H9 (cell line): Measurements from ENCODE around the gene TLN1. TPM values are rescaled to one million over a fixed set of nuclear protein-coding genes. Genes with fewer than 3 reads are reported as not detected.

Experiments
- DNase-seq: peaks from one replicate; pipeline ENCODE4 v3.0.0-alpha.2; 2017
- H2AFZ ChIP-seq: one replicate; pipeline ENCODE4 v1.6.1; 2013; ENCODE audit warnings: mild to moderate bottlenecking, low read length, control low read depth, moderate library complexity
- H2AK5ac ChIP-seq: 2 replicates; pipeline ENCODE4 v1.6.1; 2013; ENCODE audit warnings: low read length, control low read depth, mixed read lengths; ENCODE audit not compliant: insufficient read length
- H2BK120ac ChIP-seq: one replicate; pipeline ENCODE4 v1.6.1; 2013; ENCODE audit warnings: low read depth, mild to moderate bottlenecking, low read length, control low read depth, inconsistent platforms; ENCODE audit not compliant: poor library complexity, severe bottlenecking
- H2BK12ac ChIP-seq: 2 replicates; pipeline ENCODE4 v1.6.1; 2013; ENCODE audit warnings: low read length, control low read depth, mixed read lengths, low read depth; ENCODE audit not compliant: insufficient read length
- H2BK15ac ChIP-seq: 2 replicates; pipeline ENCODE4 v1.6.1; 2013; ENCODE audit warnings: low read depth, low read length, control low read depth
- H2BK20ac ChIP-seq: one replicate; pipeline ENCODE4 v1.6.1; 2013; ENCODE audit warnings: low read depth, mild to moderate bottlenecking, low read length, control low read depth, inconsistent platforms; ENCODE audit not compliant: poor library complexity, severe bottlenecking
- H2BK5ac ChIP-seq: 2 replicates; pipeline ENCODE4 v1.6.1; 2013; ENCODE audit warnings: low read length, control low read depth, mixed read lengths; ENCODE audit not compliant: insufficient read length
- H3K14ac ChIP-seq: 2 replicates; pipeline ENCODE4 v1.6.1; 2013; ENCODE audit warnings: low read length, control low read depth; ENCODE audit not compliant: insufficient read depth
- H3K18ac ChIP-seq: 2 replicates; pipeline ENCODE4 v1.6.1; 2013; ENCODE audit warnings: low read depth, mild to moderate bottlenecking, mixed read lengths, low read length, control low read depth; ENCODE audit not compliant: insufficient read length
- H3K23ac ChIP-seq: 2 replicates; pipeline ENCODE4 v1.6.1; 2013; ENCODE audit warnings: low read length, control low read depth, mixed read lengths, low read depth; ENCODE audit not compliant: insufficient read length
- H3K23me2 ChIP-seq: 2 replicates; pipeline ENCODE4 v1.6.1; 2013; ENCODE audit warnings: low read depth, mild to moderate bottlenecking, mixed read lengths, low read length, control low read depth; ENCODE audit not compliant: insufficient read length, poor library complexity, severe bottlenecking
- H3K27ac ChIP-seq: 2 replicates; pipeline ENCODE4 v1.5.1; 2013; ENCODE audit warnings: low read length, control low read depth, mixed read lengths, low read depth; ENCODE audit not compliant: insufficient read length
- H3K27me3 ChIP-seq: 2 replicates; pipeline ENCODE4 v1.6.1; 2013; ENCODE audit warnings: low read length, control low read depth, inconsistent platforms; ENCODE audit not compliant: insufficient read depth
- H3K4ac ChIP-seq: 2 replicates; pipeline ENCODE4 v1.6.1; 2013; ENCODE audit warnings: low read depth, mild to moderate bottlenecking, control low read depth, inconsistent platforms, low read length, moderate library complexity
- H3K4me1 ChIP-seq: 2 replicates; pipeline ENCODE4 v1.6.1; 2013; ENCODE audit warnings: low read length, control low read depth, inconsistent platforms; ENCODE audit not compliant: insufficient read depth
- H3K4me2 ChIP-seq: 2 replicates; pipeline ENCODE4 v1.6.1; 2013; ENCODE audit warnings: low read length, control low read depth, mixed read lengths; ENCODE audit not compliant: insufficient read length, insufficient read depth
- H3K56ac ChIP-seq: 2 replicates; pipeline ENCODE4 v1.6.1; 2013; ENCODE audit warnings: low read depth, mild to moderate bottlenecking, mixed read lengths, low read length, control low read depth; ENCODE audit not compliant: insufficient read length
- H3K79me1 ChIP-seq: 2 replicates; pipeline ENCODE4 v1.6.1; 2013; ENCODE audit warnings: low read depth, mild to moderate bottlenecking, moderate library complexity, low read length, control low read depth, inconsistent platforms; ENCODE audit not compliant: insufficient read depth, poor library complexity, severe bottlenecking
- H3K79me2 ChIP-seq: 2 replicates; pipeline ENCODE4 v1.6.1; 2013; ENCODE audit warnings: low read length, control low read depth, inconsistent platforms; ENCODE audit not compliant: insufficient read depth
- H3K9ac ChIP-seq: 2 replicates; pipeline ENCODE4 v1.6.1; 2013; ENCODE audit warnings: low read length, control low read depth, mixed read lengths; ENCODE audit not compliant: insufficient read length; ENCODE audit errors: extremely low read depth
- H3K9me3 ChIP-seq: one replicate; pipeline ENCODE4 v1.6.1; 2013; ENCODE audit warnings: low read depth, low read length, inconsistent platforms; ENCODE audit not compliant: control insufficient read depth
- H3T11ph ChIP-seq: one replicate; pipeline ENCODE4 v1.6.1; 2013; ENCODE audit warnings: mild to moderate bottlenecking, low read length, control low read depth, inconsistent platforms
- H4K20me1 ChIP-seq: one replicate; pipeline ENCODE4 v1.6.1; 2013; ENCODE audit not compliant: control insufficient read depth, insufficient read length, insufficient read depth
- H4K5ac ChIP-seq: 2 replicates; pipeline ENCODE4 v1.6.1; 2013; ENCODE audit warnings: low read depth, mild to moderate bottlenecking, mixed read lengths, low read length, control low read depth; ENCODE audit not compliant: insufficient read length
- H4K8ac ChIP-seq: replicated peaks from 2 replicates; pipeline ENCODE4 v1.6.1; 2013; ENCODE audit warnings: low read length, control low read depth, mixed read lengths, low read depth; ENCODE audit not compliant: insufficient read length
- H4K91ac ChIP-seq: 2 replicates; pipeline ENCODE4 v1.6.1; 2013; ENCODE audit warnings: low read depth, mild to moderate bottlenecking, moderate library complexity, mixed read lengths, low read length, control low read depth; ENCODE audit not compliant: insufficient read length
- H3K27ac Mint-ChIP-seq, 3 experiments: 2 replicates in 2 of 3; 3 replicates in 1 of 3; pipeline ENCODE4 v1.8.0; 2020 to 2021; ENCODE audit warnings: mixed read lengths in 3 of 3, mild to moderate bottlenecking in 1 of 3, moderate library complexity in 1 of 3
- H3K27me3 Mint-ChIP-seq: 2 replicates; pipeline ENCODE4 v1.8.0; 2021; ENCODE audit warnings: low read depth, mild to moderate bottlenecking, moderate library complexity, mixed read lengths
- H3K36me3 Mint-ChIP-seq, 3 experiments: 2 replicates in 2 of 3; 3 replicates in 1 of 3; pipeline ENCODE4 v1.8.0; 2020 to 2021; ENCODE audit warnings: low read depth in 3 of 3, mixed read lengths in 3 of 3; ENCODE audit not compliant: insufficient read depth in 1 of 3
- H3K4me1 Mint-ChIP-seq, 2 experiments: 2 replicates each; pipeline ENCODE4 v1.8.0; 2020; ENCODE audit warnings: mixed read lengths in 2 of 2
- H3K4me3 Mint-ChIP-seq, 2 experiments: 2 replicates in 1 of 2; 3 replicates in 1 of 2; pipeline ENCODE4 v1.8.0; 2020 to 2021; ENCODE audit warnings: mild to moderate bottlenecking in 2 of 2, mixed read lengths in 2 of 2, moderate library complexity in 1 of 2
- H3K9me3 Mint-ChIP-seq, 2 experiments: 2 replicates in 1 of 2; 3 replicates in 1 of 2; pipeline ENCODE4 v1.8.0; 2020; ENCODE audit warnings: mild to moderate bottlenecking in 2 of 2, mixed read lengths in 2 of 2, moderate library complexity in 1 of 2
- CTCF ChIP-seq: fragments of 200-600 bp; sonication (generic); conservative IDR thresholded peaks from 3 replicates; pipeline ENCODE4 v1.8.0; 2021; ENCODE audit warnings: antibody characterized with exemption, mild to moderate bottlenecking
- WGBS: extraction: QIAGEN DNeasy Blood & Tissue Kit; methylation state at CpG from one replicate; pipeline ENCODE4 v1.1.7; 2013; ENCODE audit warnings: missing lambda C conversion rate, low lambda C conversion rate, mixed read lengths; ENCODE audit not compliant: insufficient read length; ENCODE audit errors: extremely low coverage; 5-methylcytosine and 5-hydroxymethylcytosine counted together
- total RNA-seq: library from RNA; stranded (reverse); gene quantifications from 2 replicates; pipeline ENCODE4 v1.2.1, GENCODE V29; 2021

TLN1 gene
- total RNA-seq, 1 experiment from 2014 or later, result 102 TPM

- H3K4me3 Mint-ChIP-seq, result peak within 1 kb of the TSS; percentile 80 to 83
- Histone ChIP-seq H4K91ac (no peak within 1 kb of the TSS), H2BK15ac (no peak within 1 kb of the TSS), H2AFZ (no peak within 1 kb of the TSS), H3K56ac (no peak within 1 kb of the TSS), H3K27ac (no peak within 1 kb of the TSS), H3K23ac (no peak within 1 kb of the TSS), H2AK5ac (no peak within 1 kb of the TSS), H3K14ac (peak within 1 kb of the TSS; percentile 71), H2BK12ac (no peak within 1 kb of the TSS), H3T11ph (no peak within 1 kb of the TSS), H4K20me1 (no peaks in the 10 kb centered on the region), H3K79me1 (no peaks in the 10 kb centered on the region), H2BK120ac (no peak within 1 kb of the TSS), H3K79me2 (no peaks in the 10 kb centered on the region), H3K23me2 (peaks cover 8% of the 10 kb centered on the region), H3K9me3 (no peaks in the 10 kb centered on the region), H3K4ac (no peak within 1 kb of the TSS; the same call in 1 of the 2 replicates), H4K8ac (no peak within 1 kb of the TSS), H2BK20ac (no peak within 1 kb of the TSS), H2BK5ac (no peak within 1 kb of the TSS), H3K18ac (peak within 1 kb of the TSS; percentile 81), H3K4me1 (no peaks in the 10 kb centered on the region; the same call in 1 of the 2 replicates), H3K27me3 (no peaks in the 10 kb centered on the region), H3K4me2 (peak within 1 kb of the TSS; percentile 83), H4K5ac (no peak within 1 kb of the TSS), H3K9ac (peak within 1 kb of the TSS; percentile 45)
- peak; percentile 94 for DNase-seq
- peaks cover 9% of the 10 kb centered on the region for H3K27me3 Mint-ChIP-seq
- peak within 1 kb of the TSS; percentile 73 to 80 (median 79); a peak in 6 of 7 replicates for H3K27ac Mint-ChIP-seq
- H3K4me1 Mint-ChIP-seq, result peaks cover 21 to 33% of the 10 kb centered on the region in 2 experiments
- peak; percentile 56 for TF ChIP-seq CTCF
- H3K9me3 Mint-ChIP-seq, result no peaks in the 10 kb centered on the region
- WGBS, result no CpG with 5 or more reads among the region's 58 CpGs
- peaks cover 26 to 35% (median 30%) of the 10 kb centered on the region in 3 experiments for H3K36me3 Mint-ChIP-seq
Measured at GRCh38 chr9:35664531-35665470, 67.2 kb downstream of the TLN1 start, which contains the start of gene ARHGEF39. TSS of gene ARHGEF39 (minus strand) at chr9:35665195. CDS start at chr9:35665169, 26 bp downstream.
